ENCODE measurements around the gene SEZ6. TPM values are rescaled to one million over a fixed set of nuclear protein-coding genes. Genes with fewer than 3 reads are reported as not detected.

The SEZ6 gene
- total RNA-seq, 1 donor: 0.94 TPM

DNA sequence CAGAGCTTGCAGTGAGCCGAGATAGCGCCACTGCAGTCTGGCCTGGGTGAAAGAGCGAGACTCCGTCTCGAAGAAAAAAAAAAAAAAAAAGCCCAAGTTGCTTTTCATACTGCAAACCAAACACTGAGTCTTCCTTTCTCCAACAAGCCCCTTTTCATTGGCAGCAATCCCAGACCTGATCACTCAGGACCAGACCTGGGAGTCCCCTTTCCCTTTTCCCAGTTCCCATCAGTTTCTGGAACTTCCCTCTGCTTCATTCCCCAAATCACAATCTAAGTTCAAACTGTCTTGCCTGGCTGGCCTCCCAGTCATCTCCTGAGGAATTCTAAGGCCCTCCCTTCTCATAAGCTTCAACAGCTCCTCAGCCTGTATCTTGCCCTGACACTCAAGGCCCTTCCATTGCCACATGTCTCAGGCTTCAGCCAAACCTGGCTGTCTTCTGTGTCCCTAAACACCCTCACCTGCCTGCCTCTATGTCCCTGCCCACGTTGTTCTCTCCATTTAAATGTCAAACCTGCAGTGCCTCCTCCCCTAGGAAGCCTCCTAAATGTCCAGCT lies 42.7 kb downstream of the SEZ6 start:
- Histone ChIP-seq H3K4me1 (ENCODE audit: insufficient read depth, low read length) (peaks cover 19% of the 10 kb centered on the region), H3K27me3 (ENCODE audit: insufficient read depth, low read length) (no peaks in the 10 kb centered on the region), H3K4me3 (ENCODE audit: low read length) (no peak overlapping the region), H3K9me3 (ENCODE audit: low read depth, low read length) (no peaks in the 10 kb centered on the region)

GRCh38 chr17:28961391-28961790 lies 44.4 kb downstream of the SEZ6 start:
- Histone ChIP-seq H3K9me3 (ENCODE audit: low read depth, low read length) (no peaks in the 10 kb centered on the region), H3K4me1 (ENCODE audit: insufficient read depth, low read length) (peaks cover 2% of the 10 kb centered on the region), H3K4me3 (ENCODE audit: low read length) (no peak overlapping the region), H3K27me3 (ENCODE audit: insufficient read depth, low read length) (no peaks in the 10 kb centered on the region)

GRCh38 chr17:28960256-28961061 lies 45.4 kb downstream of the SEZ6 start:
- H3K4me3 ChIP-seq (ENCODE audit: low read length): no peak overlapping the region
- no peaks in the 10 kb centered on the region for H3K9me3 ChIP-seq (ENCODE audit: low read depth, low read length)
- H3K27me3 ChIP-seq (ENCODE audit: insufficient read depth, low read length): no peaks in the 10 kb centered on the region
- no peaks in the 10 kb centered on the region for H3K4me1 ChIP-seq (ENCODE audit: insufficient read depth, low read length)

DNA sequence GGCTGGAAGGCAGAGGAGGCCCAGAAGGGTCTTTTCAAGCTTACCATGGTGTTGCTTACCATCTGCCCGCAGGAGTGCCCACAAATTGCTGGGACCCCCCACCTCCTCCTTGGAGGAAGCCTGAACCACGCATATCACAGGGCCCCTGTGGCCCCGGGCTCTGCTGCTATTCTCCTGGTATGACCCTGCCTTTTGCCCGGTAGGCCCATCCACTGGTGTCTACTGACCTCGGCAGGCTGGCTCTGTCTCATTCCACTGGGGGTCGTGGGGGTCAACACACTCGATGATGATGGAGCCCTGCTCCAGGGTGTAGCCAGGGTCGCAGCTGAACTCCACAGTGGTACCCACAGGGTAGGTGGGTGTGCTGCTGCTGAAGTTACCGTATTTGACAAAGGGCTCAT lies 46.4 kb downstream of the SEZ6 start:
- Histone ChIP-seq H3K9me3 (ENCODE audit: low read depth, low read length) (no peaks in the 10 kb centered on the region), H3K4me3 (ENCODE audit: low read length) (no peak overlapping the region), H3K27me3 (ENCODE audit: insufficient read depth, low read length) (no peaks in the 10 kb centered on the region), H3K4me1 (ENCODE audit: insufficient read depth, low read length) (no peaks in the 10 kb centered on the region)

DNA sequence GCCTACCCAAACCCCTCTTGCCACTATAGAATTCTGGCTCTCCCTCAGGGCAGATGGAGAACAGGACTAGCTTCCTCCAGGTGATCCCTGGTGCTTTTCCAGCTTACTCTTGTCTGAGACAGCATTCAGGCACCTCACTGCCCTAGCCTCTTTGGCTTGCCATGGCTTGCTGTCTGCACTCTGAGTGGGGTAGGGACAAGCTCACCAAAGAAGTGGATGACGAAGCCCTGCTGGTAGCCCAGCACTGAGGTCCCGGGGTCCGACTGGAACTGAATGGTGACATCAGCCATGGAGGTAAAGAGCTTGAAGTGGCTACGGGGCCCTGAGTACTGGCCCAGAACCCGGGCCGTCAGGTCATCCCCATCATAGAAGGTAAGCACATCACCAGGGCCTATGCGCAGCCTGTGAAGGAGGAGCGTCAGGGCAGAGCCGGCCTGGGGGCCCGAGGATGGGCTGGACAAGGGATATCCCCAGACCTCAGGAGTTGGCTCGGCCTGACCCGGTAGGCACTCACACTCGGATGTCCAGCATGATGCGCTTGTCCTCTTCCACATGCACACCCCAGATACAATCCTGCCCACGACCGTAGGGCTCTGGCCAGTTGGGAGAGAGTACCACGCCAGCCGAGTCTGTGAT lies 46.9 kb downstream of the SEZ6 start:
- Histone ChIP-seq H3K4me3 (ENCODE audit: low read length) (no peak overlapping the region), H3K27me3 (ENCODE audit: insufficient read depth, low read length) (no peaks in the 10 kb centered on the region), H3K4me1 (ENCODE audit: insufficient read depth, low read length) (no peaks in the 10 kb centered on the region), H3K9me3 (ENCODE audit: low read depth, low read length) (no peaks in the 10 kb centered on the region)

DNA sequence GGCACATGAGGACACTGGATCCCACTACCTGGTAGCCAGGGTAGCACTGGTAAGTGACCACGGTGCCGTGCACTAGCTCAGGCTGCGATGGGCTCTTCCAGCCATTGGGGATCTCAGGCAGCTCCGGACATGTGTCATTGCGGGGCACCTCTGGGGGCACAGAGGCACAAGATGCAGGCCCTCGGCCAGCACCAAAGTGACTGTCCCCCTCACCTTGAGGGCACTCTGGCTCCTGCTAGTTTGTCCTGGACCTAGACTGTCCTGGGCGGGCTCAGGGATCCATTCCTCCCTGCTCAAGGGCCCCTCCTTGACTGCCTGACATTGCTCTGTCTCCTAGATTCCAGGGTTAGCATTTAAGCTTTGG lies 47.9 kb downstream of the SEZ6 start:
- Histone ChIP-seq H3K4me3 (ENCODE audit: low read length) (no peak overlapping the region), H3K9me3 (ENCODE audit: low read depth, low read length) (no peaks in the 10 kb centered on the region), H3K27me3 (ENCODE audit: insufficient read depth, low read length) (no peaks in the 10 kb centered on the region), H3K4me1 (ENCODE audit: insufficient read depth, low read length) (peaks cover 6% of the 10 kb centered on the region)

- no peaks in the 10 kb centered on the region for H3K9me3 ChIP-seq (ENCODE audit: low read depth, low read length)
- H3K27me3 ChIP-seq (ENCODE audit: insufficient read depth, low read length): no peaks in the 10 kb centered on the region
- no peak overlapping the region for H3K4me3 ChIP-seq (ENCODE audit: low read length)
Observed at GRCh38 chr17:28957277-28957991, 48.4 kb downstream of the SEZ6 start.

DNA sequence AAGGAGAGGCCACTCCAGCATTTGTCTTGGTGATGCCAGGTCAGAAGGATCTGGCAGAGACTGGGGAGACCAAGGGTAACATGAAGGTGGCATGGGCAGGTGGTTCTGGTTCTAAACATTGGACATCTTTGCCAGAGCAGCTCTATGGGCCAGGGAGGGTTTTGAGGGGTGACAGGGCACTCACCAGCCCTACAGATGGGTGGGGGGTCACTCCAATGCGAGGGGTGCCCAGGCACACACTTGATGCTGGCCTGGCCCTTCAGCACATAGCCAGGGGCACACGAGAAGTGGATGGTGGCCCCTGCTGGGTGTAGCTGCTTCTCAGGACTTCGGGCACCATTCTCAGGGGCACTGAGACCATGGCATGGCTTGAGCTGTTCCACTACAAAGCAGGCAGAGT lies 49.0 kb downstream of the SEZ6 start:
- no peak overlapping the region for H3K4me3 ChIP-seq (ENCODE audit: low read length)
- H3K9me3 ChIP-seq (ENCODE audit: low read depth, low read length): no peaks in the 10 kb centered on the region
- H3K27me3 ChIP-seq (ENCODE audit: insufficient read depth, low read length): no peaks in the 10 kb centered on the region
- H3K4me1 ChIP-seq (ENCODE audit: insufficient read depth, low read length): peaks cover 11% of the 10 kb centered on the region

More at GRCh38 chr17:28957277-28957991, 48.4 kb downstream of the SEZ6 start:
- peaks cover 11% of the 10 kb centered on the region for H3K4me1 ChIP-seq (ENCODE audit: insufficient read depth, low read length)

GRCh38 chr17:28956112-28956511 lies 49.7 kb downstream of the SEZ6 start:
- Histone ChIP-seq H3K4me3 (ENCODE audit: low read length) (no peak overlapping the region), H3K4me1 (ENCODE audit: insufficient read depth, low read length) (peaks cover 11% of the 10 kb centered on the region), H3K9me3 (ENCODE audit: low read depth, low read length) (no peaks in the 10 kb centered on the region), H3K27me3 (ENCODE audit: insufficient read depth, low read length) (no peaks in the 10 kb centered on the region)

DNA sequence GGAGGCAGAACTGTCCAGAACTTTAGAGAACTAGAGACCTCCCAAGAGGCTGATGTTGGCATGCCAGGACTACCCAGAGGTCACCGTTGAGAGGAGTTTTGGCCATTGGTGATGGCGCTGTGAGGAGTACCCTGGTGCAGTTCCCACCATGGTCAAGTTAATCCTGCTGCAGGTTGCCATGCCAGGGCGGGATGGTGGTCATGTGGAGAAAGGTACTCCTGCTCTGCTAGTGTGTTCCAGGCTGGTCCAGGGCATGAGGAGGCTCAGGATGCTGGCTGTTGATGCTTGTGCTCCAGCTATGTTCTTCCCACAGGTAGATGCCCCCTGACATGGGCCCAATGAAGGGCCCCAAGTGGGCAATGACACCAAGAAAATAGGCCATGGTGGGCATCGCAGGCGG lies 50.4 kb downstream of the SEZ6 start:
- Histone ChIP-seq H3K4me1 (ENCODE audit: insufficient read depth, low read length) (peaks cover 11% of the 10 kb centered on the region), H3K27me3 (ENCODE audit: insufficient read depth, low read length) (no peaks in the 10 kb centered on the region), H3K4me3 (ENCODE audit: low read length) (no peak overlapping the region), H3K9me3 (ENCODE audit: low read depth, low read length) (no peaks in the 10 kb centered on the region)

DNA sequence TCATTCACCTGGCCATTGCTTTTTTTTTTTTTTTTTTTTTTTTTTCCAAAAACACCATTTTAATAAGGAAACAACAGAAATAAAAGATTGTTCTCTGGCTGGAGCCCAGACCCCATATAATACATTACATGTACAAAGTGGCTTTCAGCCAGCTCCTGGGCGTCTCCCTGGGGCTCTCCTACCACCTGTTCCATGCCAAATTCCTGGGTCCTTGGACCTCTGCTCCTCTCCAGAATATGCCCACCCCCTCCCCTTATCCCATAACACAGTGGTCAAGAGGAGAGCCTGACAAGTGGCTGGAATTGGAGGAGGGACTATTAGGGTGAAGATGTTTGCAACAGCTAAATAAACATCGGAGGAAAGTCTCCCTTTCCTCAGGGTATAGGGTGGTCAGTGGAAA lies 50.9 kb downstream of the SEZ6 start:
- Histone ChIP-seq H3K27me3 (ENCODE audit: insufficient read depth, low read length) (no peaks in the 10 kb centered on the region), H3K4me3 (ENCODE audit: low read length) (no peak overlapping the region), H3K4me1 (ENCODE audit: insufficient read depth, low read length) (peaks cover 11% of the 10 kb centered on the region)

DNA sequence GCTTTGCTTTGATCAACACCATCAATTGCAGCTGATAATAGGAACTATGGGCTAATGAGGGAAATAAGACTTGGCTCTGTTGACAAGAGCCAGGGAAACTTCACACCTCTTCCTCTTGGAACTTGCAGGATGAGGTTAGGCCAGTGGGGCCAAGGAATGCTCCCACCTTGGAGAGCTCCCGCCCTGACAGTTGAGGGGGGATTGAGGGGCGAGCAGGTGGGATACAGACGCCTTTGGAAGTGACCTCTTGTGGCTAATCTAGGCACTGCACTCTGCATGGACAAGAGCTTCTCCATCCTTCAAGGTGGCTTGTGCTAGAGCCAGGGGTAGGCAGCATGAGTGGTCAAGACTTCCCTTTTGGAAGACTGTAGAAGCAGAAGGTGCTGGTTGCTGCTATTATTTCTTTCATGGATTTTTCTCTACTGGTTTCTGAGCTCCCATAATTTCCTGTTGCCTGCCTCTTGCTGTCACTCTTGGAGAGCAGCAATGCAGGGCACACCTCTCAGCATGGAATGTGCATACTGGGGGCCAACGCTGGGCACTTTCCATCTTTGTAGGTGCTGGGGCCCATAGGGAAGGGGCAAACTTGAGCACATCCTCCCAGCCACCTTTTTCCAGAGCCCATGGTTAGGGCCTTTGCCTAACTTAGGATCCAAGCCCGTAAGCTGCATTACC lies 52.3 kb downstream of the SEZ6 start:
- peaks cover 15% of the 10 kb centered on the region for H3K4me1 ChIP-seq (ENCODE audit: insufficient read depth, low read length)
- H3K4me3 ChIP-seq (ENCODE audit: low read length): no peak overlapping the region
- no peaks in the 10 kb centered on the region for H3K27me3 ChIP-seq (ENCODE audit: insufficient read depth, low read length)
- no peaks in the 10 kb centered on the region for H3K9me3 ChIP-seq (ENCODE audit: low read depth, low read length)

More for the DNA sequence above, 50.9 kb downstream of the SEZ6 start:
- H3K9me3 ChIP-seq (ENCODE audit: low read depth, low read length): no peaks in the 10 kb centered on the region

DNA sequence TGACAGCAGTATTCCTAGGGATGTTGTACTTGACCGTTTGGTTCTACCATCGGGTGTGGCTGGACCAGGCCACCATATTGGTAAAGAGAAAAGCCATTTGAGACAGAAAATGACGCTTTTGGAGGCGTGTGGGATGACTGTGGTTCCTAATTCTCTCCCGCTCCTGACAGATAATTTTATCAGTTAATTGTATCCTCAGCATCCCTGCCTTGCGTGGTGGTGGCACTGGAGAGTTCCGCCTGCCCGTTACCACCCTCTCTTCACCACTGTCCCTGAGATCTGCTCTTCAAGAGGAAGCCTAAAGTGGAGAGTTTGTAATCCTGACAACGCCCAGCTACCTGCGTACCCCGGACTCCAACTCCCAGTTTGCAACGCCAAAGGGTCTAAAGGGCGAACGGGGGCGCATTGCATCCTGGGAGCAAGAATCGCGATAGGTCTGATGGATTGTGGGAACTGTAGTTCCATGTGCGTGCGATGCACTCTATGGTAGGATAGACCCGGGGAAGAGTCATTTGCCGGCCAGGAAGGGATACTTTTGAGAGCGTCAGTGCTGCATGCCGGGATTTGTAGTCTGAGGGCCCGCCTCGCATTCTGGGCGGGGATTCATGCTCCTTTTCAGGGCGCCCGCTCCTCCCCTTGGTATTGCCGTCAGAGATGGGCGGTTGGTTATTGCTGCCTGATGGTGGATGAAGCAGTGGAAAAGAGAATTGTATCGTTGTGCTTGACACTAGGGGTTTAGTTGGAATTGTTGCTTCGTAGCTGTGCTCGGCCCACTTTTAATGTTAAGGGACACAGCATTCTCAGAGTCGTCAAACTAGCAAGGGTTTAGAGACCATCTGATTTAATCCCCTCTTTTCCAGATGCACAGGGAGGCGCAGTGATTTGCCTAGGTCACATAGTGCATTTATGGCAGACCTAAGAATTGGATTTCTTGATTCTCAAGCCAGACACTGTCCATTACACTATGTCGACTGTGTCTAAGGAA lies 53.5 kb downstream of the SEZ6 start:
- no peaks in the 10 kb centered on the region for H3K27me3 ChIP-seq (ENCODE audit: insufficient read depth, low read length)
- peak overlapping the region; percentile 43 for H3K4me3 ChIP-seq (ENCODE audit: low read length)
- H3K4me1 ChIP-seq (ENCODE audit: insufficient read depth, low read length): peaks cover 28% of the 10 kb centered on the region
- H3K9me3 ChIP-seq (ENCODE audit: low read depth, low read length): no peaks in the 10 kb centered on the region

Data from mononuclear cell (primary cell).